Measurements from ENCODE around the gene LRRC10B. TPM values are rescaled to one million over a fixed set of nuclear protein-coding genes. Genes with fewer than 3 reads are reported as not detected.
A peak's percentile ranks its signal among the peaks of the same experiment; 100 is the strongest.

Gene LRRC10B
- total and polyA plus RNA-seq, 2 experiments from 2014 or later = 0.43 to 0.68 TPM

- Histone ChIP-seq H3K36me3 (replicated peaks; ENCODE audit: insufficient read depth, low read depth) (no peaks in the 10 kb centered on the region), H3K4me1 (ENCODE audit: insufficient read depth) (peaks cover 28% of the 10 kb centered on the region), H3K4me2 (no peak overlapping the region), H3K9me2 (replicated peaks; ENCODE audit: insufficient read depth) (no peaks in the 10 kb centered on the region), H3K4me3 (no peak overlapping the region), H4K20me1 (ENCODE audit: insufficient read depth, poor library complexity, severe bottlenecking) (no peaks in the 10 kb centered on the region), H3K27ac (no peak overlapping the region), H3K27me3 (peaks cover 9% of the 10 kb centered on the region), H3K79me2 (no peaks in the 10 kb centered on the region), H3K9me3 (ENCODE audit: low read depth) (no peaks in the 10 kb centered on the region), H2AFZ (no peak overlapping the region)
- peak; percentile 64 for DNase-seq (ENCODE audit: low spot score)
- WGBS (ENCODE audit: low lambda C conversion rate, missing lambda C conversion rate) = 62% methylated on average over 4 of the region's 4 CpGs
- TF ChIP-seq CTCF (IDR thresholded peaks at IDR 0.05; ENCODE audit: poor library complexity) (no peak), EZH2 (IDR thresholded peaks at IDR 0.05; ENCODE audit: borderline replicate concordance) (no peak), EZH2phosphoT487 (IDR thresholded peaks at IDR 0.05; ENCODE audit: low read depth, severe bottlenecking, unreplicated experiment) (no peak)
Observed at GRCh38 chr11:61512435-61512834, 3.9 kb downstream of the LRRC10B start.

- H3K27ac ChIP-seq = no peak overlapping the region
- no peaks in the 10 kb centered on the region for H3K79me2 ChIP-seq
- H2AFZ ChIP-seq = no peak overlapping the region
- TF ChIP-seq EZH2 (IDR thresholded peaks at IDR 0.05; ENCODE audit: borderline replicate concordance) (no peak), EZH2phosphoT487 (IDR thresholded peaks at IDR 0.05; ENCODE audit: low read depth, severe bottlenecking, unreplicated experiment) (no peak), CTCF (IDR thresholded peaks at IDR 0.05; ENCODE audit: poor library complexity) (no peak)
- WGBS (ENCODE audit: low lambda C conversion rate, missing lambda C conversion rate) = 71% methylated on average over 11 of the region's 11 CpGs
- no peak overlapping the region for H3K4me2 ChIP-seq
- H3K9me3 ChIP-seq (ENCODE audit: low read depth) = no peaks in the 10 kb centered on the region
- H4K20me1 ChIP-seq (ENCODE audit: insufficient read depth, poor library complexity, severe bottlenecking) = no peaks in the 10 kb centered on the region
- H3K4me3 ChIP-seq = no peak overlapping the region
- H3K9me2 ChIP-seq (replicated peaks; ENCODE audit: insufficient read depth) = no peaks in the 10 kb centered on the region
- peaks cover 2% of the 10 kb centered on the region for H3K27me3 ChIP-seq
- H3K36me3 ChIP-seq (replicated peaks; ENCODE audit: insufficient read depth, low read depth) = no peaks in the 10 kb centered on the region
- peaks cover 22% of the 10 kb centered on the region for H3K4me1 ChIP-seq (ENCODE audit: insufficient read depth)
- DNase-seq (ENCODE audit: low spot score) = peak; percentile 54
Observed at GRCh38 chr11:61513143-61513765, 4.7 kb downstream of the LRRC10B start.

- H3K4me2 ChIP-seq = no peak overlapping the region
- no peak overlapping the region for H3K27ac ChIP-seq
- H3K27me3 ChIP-seq = no peaks in the 10 kb centered on the region
- H3K79me2 ChIP-seq = no peaks in the 10 kb centered on the region
- H3K4me3 ChIP-seq = no peak overlapping the region
- no peak overlapping the region for H2AFZ ChIP-seq
- H4K20me1 ChIP-seq (ENCODE audit: insufficient read depth, poor library complexity, severe bottlenecking) = no peaks in the 10 kb centered on the region
- TF ChIP-seq EZH2 (IDR thresholded peaks at IDR 0.05; ENCODE audit: borderline replicate concordance) (no peak), CTCF (IDR thresholded peaks at IDR 0.05; ENCODE audit: poor library complexity) (no peak), EZH2phosphoT487 (IDR thresholded peaks at IDR 0.05; ENCODE audit: low read depth, severe bottlenecking, unreplicated experiment) (no peak)
- H3K9me2 ChIP-seq (replicated peaks; ENCODE audit: insufficient read depth) = no peaks in the 10 kb centered on the region
- H3K36me3 ChIP-seq (replicated peaks; ENCODE audit: insufficient read depth, low read depth) = no peaks in the 10 kb centered on the region
- H3K9me3 ChIP-seq (ENCODE audit: low read depth) = no peaks in the 10 kb centered on the region
- WGBS (ENCODE audit: low lambda C conversion rate, missing lambda C conversion rate) = 60% methylated on average over 11 of the region's 11 CpGs
- H3K4me1 ChIP-seq (ENCODE audit: insufficient read depth) = peaks cover 18% of the 10 kb centered on the region
- DNase-seq (ENCODE audit: low spot score) = no peak
Observed at GRCh38 chr11:61514050-61514917, 5.7 kb downstream of the LRRC10B start.
